SH-SY5Y (cell line): ENCODE results near the gene POMGNT2.

Experiments
- GATA2 ChIP-seq: IDR thresholded peaks from 2 replicates; pipeline ENCODE4 v1.6.1; 2011; ENCODE audit warnings: mild to moderate bottlenecking, low read depth, low read length
- GATA3 ChIP-seq: IDR thresholded peaks from 2 replicates; pipeline ENCODE4 v1.6.1; 2011; ENCODE audit warnings: low read depth, mild to moderate bottlenecking, low read length, moderate library complexity

- TF ChIP-seq GATA3 (no peak), GATA2 (no peak)
Measured at GRCh38 chr3:43082457-43082856, 23.4 kb downstream of the POMGNT2 start.
